ENCODE measurements around the gene CGGBP1. TPM values are rescaled to one million over a fixed set of nuclear protein-coding genes. Genes with fewer than 3 reads are reported as not detected.

The CGGBP1 gene
- total and polyA plus RNA-seq, 2 donors (not counting 3 experiments of a cell fraction or from before 2014, with no cell fraction given) = 33.1 to 69.7 TPM

DNA sequence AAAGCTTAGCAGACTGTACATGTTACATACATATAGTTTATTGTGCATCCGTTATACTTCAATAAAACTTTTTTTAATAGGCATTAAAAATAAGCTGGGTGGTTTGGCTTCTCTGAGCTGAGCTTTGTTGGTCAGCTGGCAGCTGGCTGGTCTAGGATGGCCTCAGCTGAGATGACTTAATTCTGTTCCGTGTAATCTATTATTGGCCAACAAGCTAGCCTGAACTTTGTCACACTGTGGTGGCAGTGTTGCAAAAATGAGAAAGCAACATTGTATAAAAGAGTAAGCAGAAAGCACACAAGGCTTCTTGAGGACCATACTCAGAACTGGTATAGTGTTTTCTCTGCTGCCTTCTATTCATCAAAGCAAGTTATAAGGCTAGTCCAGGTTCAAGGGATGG is 45.2 kb downstream of the CGGBP1 start:
- ChIA-PET POLR2A (no interaction called here), CTCF (interaction anchor here (1.0 to 3.0 kb wide), 4 partner anchors 9 to 100 kb away, joined by 4 to 21 read pairs (median 6); no protein-coding TSS in a partner anchor)
- H3K9ac ChIP-seq (replicated peaks; ENCODE audit: extremely low read depth, insufficient read depth, low read length) = no peak overlapping the region
- H3K27me3 ChIP-seq (ENCODE audit: control insufficient read depth in 2 of 2, insufficient read depth in 2 of 2, low read length in 2 of 2) = no peaks in the 10 kb centered on the region
- H3K9me1 ChIP-seq (replicated peaks; ENCODE audit: control insufficient read depth, extremely low read depth, insufficient read depth, low read length) = no peaks in the 10 kb centered on the region
- no peak overlapping the region for H3K4me2 ChIP-seq (ENCODE audit: insufficient read depth, low read length)
- no peaks in the 10 kb centered on the region for H4K20me1 ChIP-seq (replicated peaks; ENCODE audit: control insufficient read depth, extremely low read depth, insufficient read depth, low read length)
- dilution Hi-C loops (cut with MboI; ENCODE audit: extremely low pct_ligation_motif_present, low sequenced_read_pairs) = no loop called here
- no peaks in the 10 kb centered on the region for H3K4me1 ChIP-seq (ENCODE audit: control insufficient read depth, extremely low read depth, insufficient read depth, low read length)
- H3K36me3 ChIP-seq (ENCODE audit: control insufficient read depth in 2 of 2, extremely low read depth in 1 of 2, insufficient read depth in 2 of 2, low read length in 2 of 2) = no peaks in the 10 kb centered on the region
- H3K27ac ChIP-seq (ENCODE audit: insufficient read depth, low read depth, low read length) = no peak overlapping the region
- H3K4me3 ChIP-seq (replicated peaks in 1 of 3; ENCODE audit: insufficient read depth in 1 of 3, low read depth in 1 of 3, low read length in 3 of 3) = no peak overlapping the region
- no peak for FAIRE-seq
- DNase-seq (ENCODE audit: low read depth, low spot score) = no peak
- TF ChIP-seq EZH2 (IDR thresholded peaks at IDR 0.05; ENCODE audit: borderline replicate concordance, low read depth, low read length, severe bottlenecking) = no peak
- no peak for TF ChIP-seq JUN (IDR thresholded peaks at IDR 0.05; ENCODE audit: borderline replicate concordance, insufficient read depth, insufficient read length, low read depth)
- TF ChIP-seq POLR2A (IDR thresholded peaks at IDR 0.05; ENCODE audit: low read depth, low read length) = no peak
- TF ChIP-seq POLR2AphosphoS5 (IDR thresholded peaks at IDR 0.05; ENCODE audit: insufficient read depth, low read depth, low read length) = no peak
- TF ChIP-seq FOS (IDR thresholded peaks at IDR 0.05; ENCODE audit: borderline replicate concordance, insufficient read depth, low read length) = no peak
- TF ChIP-seq, protein P1, sequence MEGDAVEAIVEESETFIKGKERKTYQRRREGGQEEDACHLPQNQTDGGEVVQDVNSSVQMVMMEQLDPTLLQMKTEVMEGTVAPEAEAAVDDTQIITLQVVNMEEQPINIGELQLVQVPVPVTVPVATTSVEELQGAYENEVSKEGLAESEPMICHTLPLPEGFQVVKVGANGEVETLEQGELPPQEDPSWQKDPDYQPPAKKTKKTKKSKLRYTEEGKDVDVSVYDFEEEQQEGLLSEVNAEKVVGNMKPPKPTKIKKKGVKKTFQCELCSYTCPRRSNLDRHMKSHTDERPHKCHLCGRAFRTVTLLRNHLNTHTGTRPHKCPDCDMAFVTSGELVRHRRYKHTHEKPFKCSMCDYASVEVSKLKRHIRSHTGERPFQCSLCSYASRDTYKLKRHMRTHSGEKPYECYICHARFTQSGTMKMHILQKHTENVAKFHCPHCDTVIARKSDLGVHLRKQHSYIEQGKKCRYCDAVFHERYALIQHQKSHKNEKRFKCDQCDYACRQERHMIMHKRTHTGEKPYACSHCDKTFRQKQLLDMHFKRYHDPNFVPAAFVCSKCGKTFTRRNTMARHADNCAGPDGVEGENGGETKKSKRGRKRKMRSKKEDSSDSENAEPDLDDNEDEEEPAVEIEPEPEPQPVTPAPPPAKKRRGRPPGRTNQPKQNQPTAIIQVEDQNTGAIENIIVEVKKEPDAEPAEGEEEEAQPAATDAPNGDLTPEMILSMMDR (IDR thresholded peaks at IDR 0.05; ENCODE audit: extremely low read depth in 1 of 2, insufficient read depth in 1 of 2, low read depth in 1 of 2, low read length in 2 of 2) = no peak
- TF ChIP-seq, protein P2, sequence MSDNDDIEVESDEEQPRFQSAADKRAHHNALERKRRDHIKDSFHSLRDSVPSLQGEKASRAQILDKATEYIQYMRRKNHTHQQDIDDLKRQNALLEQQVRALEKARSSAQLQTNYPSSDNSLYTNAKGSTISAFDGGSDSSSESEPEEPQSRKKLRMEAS (IDR thresholded peaks at IDR 0.05; ENCODE audit: insufficient read depth, insufficient read length) = no peak
- TF ChIP-seq GATA2 (IDR thresholded peaks at IDR 0.05; ENCODE audit: insufficient read depth, insufficient read length, low read depth, low read length) = no peak
- no peak for TF ChIP-seq MYC (IDR thresholded peaks at IDR 0.05; ENCODE audit: low read depth, low read length)
- intact Hi-C loops (cut with micrococcal nuclease) = no loop called here
- BruUV-seq (replicated peaks) = no TSS peak
- H2AFZ ChIP-seq (ENCODE audit: low read depth, low read length) = no peak overlapping the region
- H3K9me3 ChIP-seq (replicated peaks; ENCODE audit: control insufficient read depth, insufficient read depth, low read length) = no peaks in the 10 kb centered on the region
- H3K79me2 ChIP-seq (ENCODE audit: control insufficient read depth, insufficient read depth, low read length) = no peaks in the 10 kb centered on the region

Measured in endothelial cell of umbilical vein (primary cell).